RWPE1 (cell line): Measurements from ENCODE around the gene PRR36.

Experiments used
- CTCF ChIA-PET: fragments of 350-600 bp; sonication (Branson Sonifier 250); formaldehyde crosslinking; extraction: SDS; loops from one replicate; lab custom pipeline; 2021; lab: Yijun Ruan, JAX
- POLR2A ChIA-PET: fragments of 400-600 bp; formaldehyde crosslinking; extraction: SDS; loops from one replicate; lab custom pipeline; 2020; ENCODE audit warnings: antibody characterized with exemption; ENCODE audit not compliant: low non-redundant PET; lab: Yijun Ruan, JAX
- DNase-seq: peaks from one replicate; pipeline ENCODE4 v3.0.0; 2012; ENCODE audit warnings: low spot score
- H3K27ac ChIP-seq: fragments of 450-650 bp; 2 replicates; pipeline ENCODE4 v1.5.1; 2017
- CTCF ChIP-seq: fragments of 450-650 bp; conservative IDR thresholded peaks from 2 replicates; pipeline ENCODE4 v1.5.1; 2017; ENCODE audit warnings: low read depth, mild to moderate bottlenecking

PRR36 gene

DNA sequence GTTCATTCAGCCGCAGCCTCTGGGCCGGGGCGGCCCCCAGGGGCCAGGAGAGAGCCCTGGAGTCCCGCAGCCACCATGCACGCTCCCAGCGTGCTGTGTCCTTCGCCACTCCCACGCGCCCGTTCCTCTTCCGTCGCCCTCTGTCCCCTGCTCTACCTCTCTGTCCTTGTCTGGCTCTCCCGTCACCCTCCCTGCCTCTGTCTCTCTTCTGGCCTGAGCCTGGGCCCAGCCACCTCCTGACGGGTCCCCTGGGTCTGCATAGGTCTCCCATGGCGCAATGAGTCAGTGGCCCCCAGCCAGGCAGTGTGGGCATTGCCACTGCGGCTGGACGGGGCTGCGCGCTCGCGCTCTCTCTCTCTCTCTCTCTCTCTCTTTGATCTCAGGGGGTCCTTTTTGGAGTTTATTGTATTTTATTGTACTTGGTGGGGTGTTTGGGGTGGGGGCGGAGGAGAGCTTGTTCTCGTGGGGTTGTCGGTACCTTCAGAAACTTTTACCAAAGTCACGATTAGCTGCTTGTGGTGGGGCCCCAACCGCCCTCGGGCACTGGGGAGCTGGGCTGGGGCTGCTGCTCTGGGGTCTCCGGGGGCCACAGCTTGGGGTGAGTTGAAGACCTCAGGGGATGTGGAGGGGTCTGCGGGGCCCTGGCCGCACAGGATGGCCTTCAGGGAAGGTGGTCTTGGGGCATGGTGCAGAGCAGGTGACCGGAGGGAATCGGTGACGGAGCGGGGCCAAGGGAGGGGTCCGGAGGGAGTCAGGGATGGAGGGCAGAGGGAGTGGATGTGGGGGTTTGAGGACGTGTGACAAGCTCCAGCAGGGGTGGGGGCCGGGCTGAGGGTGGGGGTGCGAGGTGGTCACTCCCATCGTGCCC lies 38.7 kb upstream of the PRR36 start:
- no peak for TF ChIP-seq CTCF
- no peak overlapping the region for H3K27ac ChIP-seq
- ChIA-PET POLR2A (interaction anchor here (0.7 kb wide), 1 partner anchor 10 kb away, joined by 3 read pairs; no protein-coding TSS in a partner anchor), CTCF (interaction anchor here (0.7 kb wide), 1 partner anchor 351 kb away, joined by 3 read pairs; no protein-coding TSS in a partner anchor)
- no peak for DNase-seq

- TF ChIP-seq CTCF, result no peak
- CTCF ChIA-PET, result interaction anchor here (1.2 kb wide), 1 partner anchor 43 kb away, joined by 3 read pairs; no protein-coding TSS in a partner anchor
- no peak for DNase-seq
- peak overlapping the region; percentile 32; the same call in 1 of the 2 replicates for H3K27ac ChIP-seq
- POLR2A ChIA-PET, result no interaction called here
Observed at GRCh38 chr19:7912144-7912696, 38.0 kb upstream of the PRR36 start.

- TF ChIP-seq CTCF, result no peak
- ChIA-PET CTCF (interaction anchor here (0.6 to 1.2 kb wide), 4 partner anchors 17 to 470 kb away, joined by 3 to 4 read pairs (median 3); no protein-coding TSS in a partner anchor), POLR2A (interaction anchor here (0.8 kb wide), 1 partner anchor 10 kb away, joined by 4 read pairs; no protein-coding TSS in a partner anchor)
- DNase-seq, result no peak
- peak overlapping the region; percentile 32 for H3K27ac ChIP-seq
Observed at GRCh38 chr19:7911508-7912143, 37.4 kb upstream of the PRR36 start.

GRCh38 chr19:7910321-7911161 lies 36.4 kb upstream of the PRR36 start:
- ChIA-PET CTCF (interaction anchor here (0.6 to 0.7 kb wide), 2 partner anchors 57 to 469 kb away, joined by 3 to 4 read pairs; no protein-coding TSS in a partner anchor), POLR2A (interaction anchor here (0.8 kb wide), 1 partner anchor 42 kb away, joined by 3 read pairs; no protein-coding TSS in a partner anchor)
- no peak for DNase-seq
- TF ChIP-seq CTCF, result no peak
- H3K27ac ChIP-seq, result 0 out of 2 replicates have a peak overlapping the region, but pooled peaks have one; percentile 32

DNA sequence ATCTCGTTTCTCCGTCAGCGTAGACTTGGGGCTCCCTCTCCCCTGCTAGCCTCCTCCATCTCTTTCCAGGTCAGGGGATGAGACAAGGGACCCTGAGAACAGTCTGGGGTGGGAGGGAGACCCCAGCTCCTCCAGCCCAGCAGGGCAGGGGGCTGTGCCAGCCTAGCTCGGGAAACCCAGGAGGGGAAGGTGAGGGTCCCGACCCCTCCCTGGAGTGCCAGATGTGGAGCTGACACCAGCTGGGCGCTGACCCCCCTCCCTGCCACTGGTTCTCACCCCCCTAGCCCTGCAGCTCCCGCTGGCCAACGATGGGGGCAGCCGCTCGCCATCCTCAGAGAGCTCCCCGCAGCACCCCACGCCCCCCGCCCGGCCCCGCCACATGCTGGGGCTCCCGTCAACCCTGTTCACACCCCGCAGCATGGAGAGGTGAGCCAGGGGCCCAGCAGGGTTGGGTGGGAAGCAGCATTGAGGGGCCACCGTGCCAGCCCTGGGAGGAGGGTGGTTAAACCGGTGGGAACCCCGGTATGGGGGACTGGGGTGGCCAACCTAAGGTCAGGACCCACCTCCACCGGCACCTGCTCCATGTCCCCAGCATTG lies 35.4 kb upstream of the PRR36 start:
- ChIA-PET CTCF (interaction anchor here (0.5 kb wide), 1 partner anchor 193 kb away, joined by 3 read pairs; no protein-coding TSS in a partner anchor), POLR2A (no interaction called here)
- TF ChIP-seq CTCF, result no peak
- DNase-seq, result no peak
- H3K27ac ChIP-seq, result peak overlapping the region; percentile 50
